ENCODE results near the gene KCTD11. TPM values are rescaled to one million over a fixed set of nuclear protein-coding genes. Genes with fewer than 3 reads are reported as not detected.

Gene KCTD11
- total RNA-seq, 1 donor from 2014 or later: 8.0 TPM

GRCh38 chr17:7374353-7374752, 22.4 kb downstream of the KCTD11 start:
- Mint-ChIP-seq H3K27ac (no peak overlapping the region), H3K4me3 (ENCODE audit: low read depth) (no peak overlapping the region), H3K4me1 (ENCODE audit: low read depth) (no peaks in the 10 kb centered on the region), H3K9me3 (peaks cover 5% of the 10 kb centered on the region), H3K27me3 (ENCODE audit: low read depth) (peaks cover 14% of the 10 kb centered on the region), H3K36me3 (ENCODE audit: low read depth) (peaks cover 4% of the 10 kb centered on the region)
- intact Hi-C loops (cut with micrococcal nuclease): no loop called here
- no peak for DNase-seq (ENCODE audit: low spot score)

GRCh38 chr17:7379134-7379533, 27.2 kb downstream of the KCTD11 start:
- Mint-ChIP-seq H3K36me3 (ENCODE audit: low read depth) (peaks cover 5% of the 10 kb centered on the region), H3K4me1 (ENCODE audit: low read depth) (no peaks in the 10 kb centered on the region), H3K27ac (no peak overlapping the region), H3K4me3 (ENCODE audit: low read depth) (no peak overlapping the region), H3K9me3 (peaks cover 6% of the 10 kb centered on the region), H3K27me3 (ENCODE audit: low read depth) (peaks cover 39% of the 10 kb centered on the region)
- intact Hi-C loops (cut with micrococcal nuclease): no loop called here
- DNase-seq (ENCODE audit: low spot score): no peak

GRCh38 chr17:7380321-7380720, 28.4 kb downstream of the KCTD11 start:
- no peak overlapping the region for H3K27ac Mint-ChIP-seq
- H3K9me3 Mint-ChIP-seq: peaks cover 6% of the 10 kb centered on the region
- no peak for DNase-seq (ENCODE audit: low spot score)
- no peak overlapping the region for H3K4me3 Mint-ChIP-seq (ENCODE audit: low read depth)
- peaks cover 39% of the 10 kb centered on the region for H3K27me3 Mint-ChIP-seq (ENCODE audit: low read depth)
- H3K36me3 Mint-ChIP-seq (ENCODE audit: low read depth): peaks cover 5% of the 10 kb centered on the region
- intact Hi-C loops (cut with micrococcal nuclease): no loop called here
- peaks cover 4% of the 10 kb centered on the region for H3K4me1 Mint-ChIP-seq (ENCODE audit: low read depth)

GRCh38 chr17:7380855-7381683, 29.1 kb downstream of the KCTD11 start, which contains the start of gene TNK1:
TNK1 (plus strand) TSS chr17:7381089; CDS start chr17:7382927, 1,838 bp downstream.
- H3K4me3 Mint-ChIP-seq (ENCODE audit: low read depth): no peak within 1 kb of the TSS

DNA sequence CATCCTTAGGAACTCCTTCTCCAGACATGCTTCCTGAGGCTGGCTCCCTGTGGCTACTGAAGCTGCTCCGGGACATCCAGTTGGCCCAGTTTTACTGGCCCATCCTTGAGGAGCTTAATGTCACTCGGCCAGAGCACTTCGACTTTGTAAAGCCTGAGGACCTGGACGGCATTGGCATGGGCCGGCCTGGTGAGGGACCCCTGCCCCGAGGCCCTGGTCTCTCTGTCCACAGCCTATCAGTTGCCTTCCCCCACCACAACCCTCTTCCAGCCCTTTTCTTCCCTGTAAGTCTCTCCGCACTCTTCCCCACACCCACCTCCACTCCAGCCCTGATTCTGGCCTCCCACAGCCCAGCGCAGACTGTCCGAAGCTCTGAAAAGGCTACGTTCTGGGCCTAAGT, 30.9 kb downstream of the KCTD11 start:
- H3K4me3 Mint-ChIP-seq (ENCODE audit: low read depth): no peak overlapping the region

More at GRCh38 chr17:7380855-7381683, 29.1 kb downstream of the KCTD11 start, which contains the start of gene TNK1:
- peaks cover 6% of the 10 kb centered on the region for H3K9me3 Mint-ChIP-seq
- no peak for DNase-seq (ENCODE audit: low spot score)
- H3K27ac Mint-ChIP-seq: no peak within 1 kb of the TSS
- intact Hi-C loops (cut with micrococcal nuclease): no loop called here
- peaks cover 5% of the 10 kb centered on the region for H3K36me3 Mint-ChIP-seq (ENCODE audit: low read depth)
- peaks cover 39% of the 10 kb centered on the region for H3K27me3 Mint-ChIP-seq (ENCODE audit: low read depth)
- H3K4me1 Mint-ChIP-seq (ENCODE audit: low read depth): peaks cover 4% of the 10 kb centered on the region

DNA sequence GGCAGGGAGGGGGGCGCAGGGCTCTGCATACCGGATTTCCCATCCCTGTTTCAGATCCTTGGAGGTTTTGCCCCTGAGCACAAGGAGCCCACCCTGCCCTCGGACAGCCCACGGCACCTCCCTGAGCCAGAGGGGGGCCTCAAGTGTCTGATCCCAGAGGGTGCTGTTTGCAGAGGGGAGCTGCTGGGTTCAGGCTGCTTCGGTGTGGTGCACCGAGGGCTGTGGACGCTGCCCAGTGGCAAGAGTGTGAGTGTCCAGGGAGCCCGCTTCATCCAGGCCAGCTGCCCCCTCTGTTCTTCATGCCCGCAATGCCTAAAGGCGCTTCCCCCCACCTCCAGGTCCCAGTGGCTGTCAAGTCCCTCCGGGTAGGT, 31.4 kb downstream of the KCTD11 start:
- intact Hi-C loops (cut with micrococcal nuclease): no loop called here
- H3K27ac Mint-ChIP-seq: no peak overlapping the region
- peaks cover 8% of the 10 kb centered on the region for H3K36me3 Mint-ChIP-seq (ENCODE audit: low read depth)
- peaks cover 4% of the 10 kb centered on the region for H3K4me1 Mint-ChIP-seq (ENCODE audit: low read depth)
- H3K9me3 Mint-ChIP-seq: peaks cover 6% of the 10 kb centered on the region
- H3K4me3 Mint-ChIP-seq (ENCODE audit: low read depth): peak overlapping the region; percentile 53
- no peak for DNase-seq (ENCODE audit: low spot score)
- peaks cover 33% of the 10 kb centered on the region for H3K27me3 Mint-ChIP-seq (ENCODE audit: low read depth)

More for the DNA sequence above, 30.9 kb downstream of the KCTD11 start:
- Mint-ChIP-seq H3K9me3 (peaks cover 6% of the 10 kb centered on the region), H3K27me3 (ENCODE audit: low read depth) (peaks cover 33% of the 10 kb centered on the region), H3K27ac (no peak overlapping the region), H3K4me1 (ENCODE audit: low read depth) (peaks cover 4% of the 10 kb centered on the region), H3K36me3 (ENCODE audit: low read depth) (peaks cover 8% of the 10 kb centered on the region)
- intact Hi-C loops (cut with micrococcal nuclease): no loop called here
- DNase-seq (ENCODE audit: low spot score): no peak

- H3K27ac Mint-ChIP-seq: no peak overlapping the region
These were observed 32.0 kb downstream of the KCTD11 start for GRCh38 chr17:7383742-7384488.

GRCh38 chr17:7384489-7385081, 32.6 kb downstream of the KCTD11 start:
- H3K4me1 Mint-ChIP-seq (ENCODE audit: low read depth): peaks cover 4% of the 10 kb centered on the region
- intact Hi-C loops (cut with micrococcal nuclease): no loop called here
- H3K27me3 Mint-ChIP-seq (ENCODE audit: low read depth): peaks cover 27% of the 10 kb centered on the region

More at GRCh38 chr17:7383742-7384488, 32.0 kb downstream of the KCTD11 start:
- H3K36me3 Mint-ChIP-seq (ENCODE audit: low read depth): peaks cover 8% of the 10 kb centered on the region
- peak overlapping the region; percentile 66 for H3K4me3 Mint-ChIP-seq (ENCODE audit: low read depth)
- H3K4me1 Mint-ChIP-seq (ENCODE audit: low read depth): peaks cover 4% of the 10 kb centered on the region
- DNase-seq (ENCODE audit: low spot score): peak; percentile 74
- intact Hi-C loops (cut with micrococcal nuclease): no loop called here
- H3K27me3 Mint-ChIP-seq (ENCODE audit: low read depth): peaks cover 33% of the 10 kb centered on the region
- H3K9me3 Mint-ChIP-seq: peaks cover 6% of the 10 kb centered on the region

GRCh38 chr17:7388856-7389255, 36.9 kb downstream of the KCTD11 start:
- Mint-ChIP-seq H3K36me3 (ENCODE audit: low read depth) (peaks cover 29% of the 10 kb centered on the region), H3K4me1 (ENCODE audit: low read depth) (peaks cover 14% of the 10 kb centered on the region), H3K9me3 (no peaks in the 10 kb centered on the region), H3K27ac (no peak overlapping the region), H3K27me3 (ENCODE audit: low read depth) (no peaks in the 10 kb centered on the region), H3K4me3 (ENCODE audit: low read depth) (no peak overlapping the region)
- DNase-seq (ENCODE audit: low spot score): no peak
- intact Hi-C loops (cut with micrococcal nuclease): no loop called here

More at GRCh38 chr17:7384489-7385081, 32.6 kb downstream of the KCTD11 start:
- H3K9me3 Mint-ChIP-seq: no peaks in the 10 kb centered on the region
- H3K4me3 Mint-ChIP-seq (ENCODE audit: low read depth): peak overlapping the region; percentile 66
- no peak for DNase-seq (ENCODE audit: low spot score)
- peaks cover 4% of the 10 kb centered on the region for H3K36me3 Mint-ChIP-seq (ENCODE audit: low read depth)
- peak overlapping the region; percentile 34 for H3K27ac Mint-ChIP-seq

DNA sequence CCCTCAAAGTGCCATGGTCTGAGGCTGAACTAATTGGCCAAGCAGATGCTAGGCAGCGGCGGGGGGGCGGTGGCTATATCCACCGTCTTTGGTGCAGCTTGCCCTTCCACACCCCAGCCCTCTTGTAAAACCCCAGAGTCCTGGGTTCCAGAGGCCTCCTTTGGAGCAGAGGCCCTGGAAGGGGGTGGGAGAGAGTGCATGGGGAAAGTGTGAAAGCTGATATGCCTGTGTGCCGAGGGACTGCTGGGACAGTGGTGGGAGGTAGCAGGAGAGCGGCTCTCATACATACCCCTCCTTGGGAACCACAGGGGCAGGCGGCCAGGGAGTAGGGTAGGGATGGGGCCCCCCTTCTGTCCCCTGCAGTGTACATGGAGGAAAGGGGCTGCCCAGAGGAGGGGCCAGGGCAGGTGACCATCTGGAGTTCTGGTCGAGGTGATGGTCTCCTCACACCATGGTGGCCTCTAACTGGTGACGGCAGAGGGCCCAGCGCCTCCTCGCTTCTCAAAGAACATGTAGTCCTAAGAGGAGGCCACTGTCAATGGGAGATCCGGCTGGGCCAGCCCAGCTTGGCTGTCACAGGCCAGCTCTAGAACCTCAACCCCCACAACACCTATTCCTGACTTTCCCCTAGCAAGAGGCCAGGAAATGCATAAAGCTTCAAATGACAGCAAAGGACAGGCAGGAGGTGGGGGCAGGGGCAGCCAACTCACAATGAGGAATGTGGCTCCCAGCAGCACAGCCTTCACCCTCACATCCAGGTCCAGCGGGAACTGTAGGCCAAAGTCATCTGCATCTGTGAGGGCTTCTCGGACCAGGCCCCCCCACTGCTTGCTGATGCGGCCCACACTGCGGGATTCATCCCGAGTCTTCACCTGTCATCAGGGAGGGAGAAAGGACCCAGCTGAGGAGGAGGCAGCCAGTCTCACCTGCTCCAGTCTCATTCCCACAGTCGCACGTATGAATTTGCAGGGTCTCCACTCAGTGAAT, 38.3 kb downstream of the KCTD11 start:
- H3K4me1 Mint-ChIP-seq (ENCODE audit: low read depth): peaks cover 15% of the 10 kb centered on the region
- no peak for DNase-seq (ENCODE audit: low spot score)
- H3K9me3 Mint-ChIP-seq: no peaks in the 10 kb centered on the region
- no peak overlapping the region for H3K4me3 Mint-ChIP-seq (ENCODE audit: low read depth)
- peaks cover 29% of the 10 kb centered on the region for H3K36me3 Mint-ChIP-seq (ENCODE audit: low read depth)
- H3K27me3 Mint-ChIP-seq (ENCODE audit: low read depth): no peaks in the 10 kb centered on the region
- no peak overlapping the region for H3K27ac Mint-ChIP-seq
- intact Hi-C loops (cut with micrococcal nuclease): loop anchor here (5.0 kb wide), 1 partner anchor 38 kb away; the partner anchor contains the start of gene KCTD11

GRCh38 chr17:7391307-7391706, 39.3 kb downstream of the KCTD11 start:
- Mint-ChIP-seq H3K27ac (no peak overlapping the region), H3K9me3 (no peaks in the 10 kb centered on the region), H3K36me3 (ENCODE audit: low read depth) (peaks cover 29% of the 10 kb centered on the region), H3K4me1 (ENCODE audit: low read depth) (peaks cover 15% of the 10 kb centered on the region), H3K4me3 (ENCODE audit: low read depth) (peak overlapping the region; percentile 17), H3K27me3 (ENCODE audit: low read depth) (no peaks in the 10 kb centered on the region)
- intact Hi-C loops (cut with micrococcal nuclease): loop anchor here (5.0 kb wide), 1 partner anchor 39 kb away; the partner anchor contains the start of gene KCTD11
- no peak for DNase-seq (ENCODE audit: low spot score)

All from activated T-helper 2 cell treated with anti-CD3 and anti-CD28 coated beads, Interferon-gamma antibody, Interleukin-2, Interleukin-4, amounts not matched to agents 10 μg/mL and 5 μg/mL and 100 μg/mL, durations not matched to agents 14 hours and 24 hours and 36 hours (primary cell).